Measurements from ENCODE around the gene DCLK1. TPM values are rescaled to one million over a fixed set of nuclear protein-coding genes. Genes with fewer than 3 reads are reported as not detected.

DCLK1 gene
- polyA plus RNA-seq, 3 donors: 4.5 to 6.8 (median 6.0) TPM

DNA sequence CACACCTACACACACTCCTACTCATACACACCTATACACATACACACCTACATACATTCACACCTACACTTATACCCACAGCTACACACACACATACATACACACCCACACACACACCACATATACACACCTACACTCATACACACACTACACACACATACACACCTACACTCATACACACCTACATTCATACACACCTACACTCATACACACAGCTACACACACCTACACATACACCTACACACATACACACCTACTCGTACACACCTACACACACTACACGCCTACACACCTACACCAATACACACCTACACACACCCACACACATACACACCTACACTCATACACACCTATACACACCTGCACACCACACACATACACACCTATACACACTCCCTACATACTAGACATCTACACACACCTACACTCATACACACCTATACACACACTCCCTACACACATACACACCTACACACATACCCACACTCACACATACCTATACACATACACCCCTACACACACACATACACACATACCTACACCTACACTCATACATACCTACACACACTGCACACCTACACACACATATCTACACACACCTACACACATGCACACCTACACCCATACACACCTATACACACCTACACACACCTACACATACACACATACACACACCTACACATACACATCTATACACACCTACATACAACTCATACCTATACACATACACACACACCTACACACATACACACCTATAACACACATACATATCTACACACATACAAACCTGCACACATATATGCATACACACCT lies 369.5 kb downstream of the DCLK1 start:
- no peak for DNase-seq

DNA sequence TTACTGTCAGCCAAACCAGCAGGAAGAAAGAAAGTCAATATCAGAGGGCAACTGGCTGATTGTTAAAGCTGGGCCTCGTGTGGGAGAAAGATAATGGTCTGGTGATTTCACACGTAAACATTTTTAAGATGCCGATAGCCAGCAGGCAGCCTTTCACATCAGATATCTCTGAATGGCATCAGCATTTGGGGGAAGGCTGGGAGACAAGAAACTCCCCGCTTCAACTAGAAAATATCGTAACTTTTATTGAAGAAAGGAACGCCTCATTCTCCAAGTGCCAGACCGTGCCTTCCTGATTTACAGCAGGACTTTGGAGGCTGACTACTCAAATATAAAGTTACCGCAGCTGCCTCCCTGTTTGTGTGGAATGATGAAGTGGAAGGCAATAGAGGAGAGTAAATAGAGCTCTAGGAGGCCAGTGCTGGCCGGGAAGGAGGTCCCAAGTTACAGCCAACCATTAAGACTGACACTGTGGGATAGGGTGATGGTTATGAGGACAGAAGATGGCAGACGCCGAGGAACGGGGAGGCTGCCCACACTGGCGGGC lies 370.4 kb downstream of the DCLK1 start:
- peak; percentile 78 for DNase-seq

DNA sequence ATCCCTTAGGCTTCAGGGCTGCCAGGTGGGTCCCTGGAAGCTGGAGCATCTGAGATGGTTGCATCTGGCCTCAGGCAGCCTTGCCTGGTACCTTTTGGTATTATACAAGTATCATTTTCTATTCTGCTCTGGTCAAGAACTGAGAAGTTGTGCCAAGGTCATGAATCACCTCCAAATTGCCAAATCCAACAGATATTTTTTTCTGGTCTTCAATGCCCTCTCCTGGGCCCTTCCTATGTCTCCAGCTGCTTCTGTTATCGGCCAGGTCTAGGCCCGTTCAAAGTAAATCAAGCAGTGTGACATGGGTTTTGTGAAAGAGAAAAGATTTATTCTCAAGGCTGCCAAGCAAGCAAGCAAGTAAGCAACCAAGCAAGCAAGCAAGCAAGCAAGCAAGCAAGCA lies 383.6 kb downstream of the DCLK1 start:
- DNase-seq: no peak

GRCh38 chr13:35744566-35745178 lies 386.5 kb downstream of the DCLK1 start:
- no peak for DNase-seq

DNA sequence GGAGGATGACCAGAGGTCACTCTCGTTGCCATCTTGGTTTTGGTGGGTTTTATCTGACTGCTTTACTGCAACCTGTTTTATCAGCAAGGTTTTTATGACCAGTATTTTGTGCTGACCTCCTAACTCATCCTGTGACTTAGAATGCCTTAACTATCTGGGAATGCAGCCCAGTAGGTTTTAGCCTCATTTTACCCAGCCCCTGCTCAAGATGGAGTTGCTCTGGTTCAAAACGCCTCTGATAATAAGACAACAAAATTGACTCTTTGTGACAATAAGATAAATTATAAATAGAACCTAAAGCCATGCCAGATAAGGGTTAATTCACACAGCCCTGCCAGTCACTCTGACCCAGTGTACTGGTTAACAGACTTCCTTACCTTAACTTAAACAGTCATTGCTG lies 387.0 kb downstream of the DCLK1 start:
- no peak for DNase-seq

- DNase-seq: no peak
These were observed 388.0 kb downstream of the DCLK1 start for GRCh38 chr13:35743165-35743564.

DNA sequence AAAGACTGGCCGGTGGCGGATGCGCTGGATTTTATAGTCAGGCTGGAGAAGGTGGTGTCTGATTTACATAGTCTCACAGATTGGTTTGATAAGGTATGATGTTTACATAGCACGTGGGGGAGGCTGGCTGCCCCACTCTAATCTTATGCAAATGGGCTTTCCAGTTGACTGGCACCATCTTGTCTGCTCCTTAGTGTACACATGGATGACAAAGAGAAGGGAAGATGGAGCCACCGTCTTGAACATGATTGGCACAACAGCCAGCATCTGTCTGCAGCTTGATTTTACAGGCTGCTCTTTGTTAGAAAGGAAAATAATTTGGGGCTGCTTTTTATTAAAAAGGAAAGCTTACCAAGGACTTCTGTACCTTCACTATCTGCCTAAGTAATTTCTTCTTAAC lies 389.5 kb downstream of the DCLK1 start:
- DNase-seq: no peak

DNA sequence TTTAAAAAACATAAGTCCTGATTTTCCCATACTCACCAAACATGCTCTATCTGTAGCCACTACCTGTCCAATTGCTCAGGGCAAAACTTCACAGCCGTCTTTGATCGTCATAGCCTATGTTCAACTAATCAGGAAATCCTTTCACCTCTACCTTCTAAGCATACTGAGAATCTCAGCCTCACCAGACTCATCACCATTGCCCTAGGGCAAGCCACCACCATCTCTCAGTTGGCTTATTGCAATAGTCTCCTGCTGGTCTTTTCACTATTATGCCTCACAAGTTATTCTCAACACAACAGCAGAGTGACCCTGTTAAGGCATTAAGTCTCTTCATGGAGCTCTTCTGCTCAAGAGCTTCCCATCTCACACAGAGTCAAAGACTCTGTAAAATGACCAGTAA lies 394.3 kb downstream of the DCLK1 start:
- DNase-seq: no peak

GRCh38 chr13:35733827-35734226 lies 397.4 kb downstream of the DCLK1 start:
- no peak for DNase-seq

DNA sequence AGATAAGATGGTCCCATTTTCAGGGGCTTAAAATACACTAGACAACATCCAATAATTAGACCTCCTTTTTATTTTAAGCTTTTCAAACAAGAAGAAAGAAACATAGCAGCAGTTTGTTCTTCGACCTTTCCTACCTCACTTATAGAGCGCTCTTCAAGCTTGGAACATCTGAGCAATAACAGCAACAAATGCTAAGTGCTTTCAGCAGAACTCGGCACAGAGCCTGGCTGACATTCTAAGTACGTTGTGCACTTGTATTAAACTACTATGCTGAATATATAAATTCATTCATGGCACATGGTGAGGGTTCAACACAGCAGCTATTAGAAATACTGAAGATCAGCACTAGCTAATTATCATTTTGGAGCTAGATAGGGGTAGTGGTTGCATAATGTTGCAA lies 398.6 kb downstream of the DCLK1 start:
- no peak for DNase-seq

- no peak for DNase-seq
These were observed 399.7 kb downstream of the DCLK1 start for GRCh38 chr13:35731471-35731870.

- DNase-seq: no peak
These were observed 401.1 kb downstream of the DCLK1 start for GRCh38 chr13:35729926-35730627.

DNA sequence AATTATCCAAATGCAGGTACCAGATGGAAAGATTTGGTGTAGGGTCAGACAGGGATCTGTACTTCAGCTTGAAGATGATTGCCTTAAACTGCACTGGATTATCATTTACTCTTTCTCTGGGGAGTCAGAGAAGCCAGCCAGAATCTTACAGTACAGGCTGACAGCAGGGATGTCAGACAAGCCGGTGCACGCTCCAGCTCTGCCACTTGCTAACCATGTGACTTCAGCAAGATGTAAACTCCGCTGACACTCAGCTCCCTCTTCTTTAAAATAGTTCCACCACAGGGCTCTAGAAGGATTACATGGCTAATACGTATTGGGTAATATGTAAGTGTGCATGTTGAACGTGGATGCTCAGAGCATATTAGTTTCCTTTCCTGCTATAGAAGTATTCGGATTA lies 403.3 kb downstream of the DCLK1 start:
- no peak for DNase-seq

GRCh38 chr13:35724446-35724845 lies 406.7 kb downstream of the DCLK1 start:
- peak; percentile 33 for DNase-seq

DNA sequence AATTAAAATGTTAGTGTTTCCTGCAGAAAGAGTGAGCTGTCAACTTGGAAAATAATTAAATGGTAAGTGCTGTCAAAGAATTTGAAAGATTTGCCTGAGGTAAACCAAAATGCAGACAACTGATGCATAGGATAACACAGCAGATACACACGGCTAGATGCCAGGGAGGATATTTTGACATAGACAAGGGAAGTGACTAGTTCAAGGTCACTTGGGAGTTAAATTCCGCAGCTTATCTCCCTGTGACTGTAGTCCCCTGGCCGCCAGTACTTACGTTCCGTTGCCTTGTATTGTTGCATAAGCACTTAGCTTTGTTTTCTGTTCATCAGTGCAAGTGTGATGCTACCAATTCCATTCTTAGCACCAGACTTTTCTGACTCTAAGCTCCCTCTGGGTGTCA lies 407.4 kb downstream of the DCLK1 start:
- DNase-seq: no peak

GRCh38 chr13:35723053-35723461 lies 408.1 kb downstream of the DCLK1 start:
- DNase-seq: no peak

- no peak for DNase-seq
These were observed 408.6 kb downstream of the DCLK1 start for GRCh38 chr13:35722458-35723052.

- peak; percentile 42 for DNase-seq
These were observed 410.3 kb downstream of the DCLK1 start for GRCh38 chr13:35720690-35721554.

DNA sequence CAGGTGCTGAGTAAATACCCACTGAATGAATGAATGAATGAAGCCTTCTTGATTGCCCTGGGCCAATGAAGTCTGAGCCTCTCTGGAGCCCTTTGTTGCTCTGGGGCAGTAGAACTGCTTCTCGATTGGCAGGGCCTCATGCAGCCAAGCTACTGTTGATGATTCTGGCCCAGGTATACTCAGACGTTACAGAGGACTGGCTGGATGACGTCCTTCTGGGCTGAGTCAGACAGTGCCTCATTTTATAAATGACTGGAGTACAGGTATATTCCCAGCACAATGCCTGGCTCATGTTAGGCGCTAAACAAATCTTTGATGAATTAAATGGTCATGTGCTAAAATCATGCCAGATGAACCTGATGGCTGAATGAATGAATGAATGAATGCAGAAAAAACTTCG lies 410.9 kb downstream of the DCLK1 start:
- DNase-seq: no peak

Measured in renal pelvis (tissue), 4 donors.